Suprapubic skin (tissue), 3 donors: ENCODE results near the gene SYNJ2.

Experiments
- CTCF ChIP-seq, 2 donors: fragments of 200-600 bp in 1 of 2; fragments of 450-650 bp in 1 of 2; sonication (generic) in 1 of 2; IDR thresholded peaks; one replicate each; pipeline ENCODE4 v1.5.1; 2016 to 2019; ENCODE audit warnings: antibody characterized with exemption in 2 of 2, mild to moderate bottlenecking in 1 of 2, moderate library complexity in 1 of 2
- POLR2A ChIP-seq, 2 donors: fragments of 450-650 bp; IDR thresholded peaks; one replicate each; pipeline ENCODE4 v1.6.1; 2017; ENCODE audit warnings: antibody characterized with exemption in 2 of 2, mild to moderate bottlenecking in 2 of 2, moderate library complexity in 2 of 2

DNA sequence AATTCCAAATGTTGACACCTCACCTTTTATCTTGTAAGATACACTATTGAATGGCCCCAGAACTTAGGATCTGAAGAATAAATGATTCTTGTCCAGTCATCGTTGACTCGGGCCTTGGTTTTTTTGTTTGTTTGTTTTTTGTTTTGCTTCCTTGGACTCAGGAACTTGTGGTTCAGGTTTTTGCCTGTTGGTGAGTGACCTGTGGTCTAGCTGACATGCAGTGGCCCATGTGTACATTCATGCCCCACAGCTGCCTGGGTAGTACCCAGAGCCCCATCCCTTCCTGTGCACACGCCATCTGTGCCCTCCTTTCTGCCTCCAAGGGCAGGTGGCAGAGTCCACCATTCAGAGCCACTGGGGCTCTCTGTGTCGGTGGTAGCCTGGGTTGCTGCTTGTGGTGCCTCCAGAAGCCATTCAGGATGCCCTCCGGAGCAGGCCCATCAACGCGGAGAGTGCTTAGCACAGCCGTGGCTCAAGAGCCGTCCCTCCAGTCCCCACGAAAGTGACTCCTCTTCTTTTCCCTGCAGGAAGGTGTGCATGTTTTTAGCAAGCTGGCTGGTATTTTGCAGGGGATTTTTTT lies 85.9 kb downstream of the SYNJ2 start:
- TF ChIP-seq CTCF (IDR thresholded peaks at IDR 0.05) (no peak), POLR2A (IDR thresholded peaks at IDR 0.05) (no peak)
